ENCODE measurements around the gene GLRA3. TPM values are rescaled to one million over a fixed set of nuclear protein-coding genes. Genes with fewer than 3 reads are reported as not detected.

Gene GLRA3
- total and polyA plus RNA-seq, 2 experiments from 2014 or later = 0.03 to 0.19 TPM

DNA sequence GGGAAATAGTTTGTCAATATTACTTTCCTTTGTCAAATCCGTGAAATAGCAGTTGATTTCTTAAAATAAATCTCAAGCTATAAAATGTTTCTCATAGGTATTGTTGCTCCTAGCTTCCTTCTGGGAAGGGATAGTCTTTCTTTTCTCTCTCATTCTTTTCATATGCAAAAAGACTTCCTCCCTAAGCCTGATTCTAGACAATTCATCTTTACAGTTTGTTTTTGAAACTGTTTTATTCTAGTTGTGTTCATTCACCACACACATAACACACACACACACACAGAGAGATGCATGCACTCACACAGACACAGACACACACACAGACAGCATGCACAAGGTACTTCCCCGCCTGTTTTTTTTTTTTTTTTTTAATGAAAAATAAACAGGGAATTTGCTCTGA lies 18.2 kb downstream of the GLRA3 start:
- H4K20me1 ChIP-seq (replicated peaks; ENCODE audit: insufficient read depth) = no peaks in the 10 kb centered on the region
- Mint-ChIP-seq H3K4me1 (peaks cover 16% of the 10 kb centered on the region), H3K9me3 (peaks cover 22% of the 10 kb centered on the region), H3K27me3 (ENCODE audit: insufficient read depth, low read depth, poor library complexity) (no peaks in the 10 kb centered on the region), H3K36me3 (ENCODE audit: low read depth) (peaks cover 21% of the 10 kb centered on the region; the same call in 2 of the 3 replicates), H3K27ac (peak overlapping the region; percentile 78), H3K4me3 (peak overlapping the region; percentile 30; the same call in 1 of the 3 replicates)
- no peak overlapping the region for H3K4me3 ChIP-seq
- TF ChIP-seq, protein P1, sequence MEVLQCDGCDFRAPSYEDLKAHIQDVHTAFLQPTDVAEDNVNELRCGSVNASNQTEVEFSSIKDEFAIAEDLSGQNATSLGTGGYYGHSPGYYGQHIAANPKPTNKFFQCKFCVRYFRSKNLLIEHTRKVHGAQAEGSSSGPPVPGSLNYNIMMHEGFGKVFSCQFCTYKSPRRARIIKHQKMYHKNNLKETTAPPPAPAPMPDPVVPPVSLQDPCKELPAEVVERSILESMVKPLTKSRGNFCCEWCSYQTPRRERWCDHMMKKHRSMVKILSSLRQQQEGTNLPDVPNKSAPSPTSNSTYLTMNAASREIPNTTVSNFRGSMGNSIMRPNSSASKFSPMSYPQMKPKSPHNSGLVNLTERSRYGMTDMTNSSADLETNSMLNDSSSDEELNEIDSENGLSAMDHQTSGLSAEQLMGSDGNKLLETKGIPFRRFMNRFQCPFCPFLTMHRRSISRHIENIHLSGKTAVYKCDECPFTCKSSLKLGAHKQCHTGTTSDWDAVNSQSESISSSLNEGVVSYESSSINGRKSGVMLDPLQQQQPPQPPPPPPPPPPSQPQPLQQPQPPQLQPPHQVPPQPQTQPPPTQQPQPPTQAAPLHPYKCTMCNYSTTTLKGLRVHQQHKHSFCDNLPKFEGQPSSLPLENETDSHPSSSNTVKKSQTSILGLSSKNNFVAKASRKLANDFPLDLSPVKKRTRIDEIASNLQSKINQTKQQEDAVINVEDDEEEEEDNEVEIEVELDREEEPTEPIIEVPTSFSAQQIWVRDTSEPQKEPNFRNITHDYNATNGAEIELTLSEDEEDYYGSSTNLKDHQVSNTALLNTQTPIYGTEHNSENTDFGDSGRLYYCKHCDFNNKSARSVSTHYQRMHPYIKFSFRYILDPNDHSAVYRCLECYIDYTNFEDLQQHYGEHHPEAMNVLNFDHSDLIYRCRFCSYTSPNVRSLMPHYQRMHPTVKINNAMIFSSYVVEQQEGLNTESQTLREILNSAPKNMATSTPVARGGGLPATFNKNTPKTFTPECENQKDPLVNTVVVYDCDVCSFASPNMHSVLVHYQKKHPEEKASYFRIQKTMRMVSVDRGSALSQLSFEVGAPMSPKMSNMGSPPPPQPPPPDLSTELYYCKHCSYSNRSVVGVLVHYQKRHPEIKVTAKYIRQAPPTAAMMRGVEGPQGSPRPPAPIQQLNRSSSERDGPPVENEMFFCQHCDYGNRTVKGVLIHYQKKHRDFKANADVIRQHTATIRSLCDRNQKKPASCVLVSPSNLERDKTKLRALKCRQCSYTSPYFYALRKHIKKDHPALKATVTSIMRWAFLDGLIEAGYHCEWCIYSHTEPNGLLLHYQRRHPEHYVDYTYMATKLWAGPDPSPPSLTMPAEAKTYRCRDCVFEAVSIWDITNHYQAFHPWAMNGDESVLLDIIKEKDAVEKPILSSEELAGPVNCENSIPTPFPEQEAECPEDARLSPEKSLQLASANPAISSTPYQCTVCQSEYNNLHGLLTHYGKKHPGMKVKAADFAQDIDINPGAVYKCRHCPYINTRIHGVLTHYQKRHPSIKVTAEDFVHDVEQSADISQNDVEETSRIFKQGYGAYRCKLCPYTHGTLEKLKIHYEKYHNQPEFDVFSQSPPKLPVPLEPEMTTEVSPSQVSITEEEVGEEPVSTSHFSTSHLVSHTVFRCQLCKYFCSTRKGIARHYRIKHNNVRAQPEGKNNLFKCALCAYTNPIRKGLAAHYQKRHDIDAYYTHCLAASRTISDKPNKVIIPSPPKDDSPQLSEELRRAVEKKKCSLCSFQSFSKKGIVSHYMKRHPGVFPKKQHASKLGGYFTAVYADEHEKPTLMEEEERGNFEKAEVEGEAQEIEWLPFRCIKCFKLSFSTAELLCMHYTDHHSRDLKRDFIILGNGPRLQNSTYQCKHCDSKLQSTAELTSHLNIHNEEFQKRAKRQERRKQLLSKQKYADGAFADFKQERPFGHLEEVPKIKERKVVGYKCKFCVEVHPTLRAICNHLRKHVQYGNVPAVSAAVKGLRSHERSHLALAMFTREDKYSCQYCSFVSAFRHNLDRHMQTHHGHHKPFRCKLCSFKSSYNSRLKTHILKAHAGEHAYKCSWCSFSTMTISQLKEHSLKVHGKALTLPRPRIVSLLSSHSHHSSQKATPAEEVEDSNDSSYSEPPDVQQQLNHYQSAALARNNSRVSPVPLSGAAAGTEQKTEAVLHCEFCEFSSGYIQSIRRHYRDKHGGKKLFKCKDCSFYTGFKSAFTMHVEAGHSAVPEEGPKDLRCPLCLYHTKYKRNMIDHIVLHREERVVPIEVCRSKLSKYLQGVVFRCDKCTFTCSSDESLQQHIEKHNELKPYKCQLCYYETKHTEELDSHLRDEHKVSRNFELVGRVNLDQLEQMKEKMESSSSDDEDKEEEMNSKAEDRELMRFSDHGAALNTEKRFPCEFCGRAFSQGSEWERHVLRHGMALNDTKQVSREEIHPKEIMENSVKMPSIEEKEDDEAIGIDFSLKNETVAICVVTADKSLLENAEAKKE (CRISPR knock-in tag; IDR thresholded peaks at IDR 0.05) = no peak
- TF ChIP-seq CREB1 (CRISPR knock-in tag; IDR thresholded peaks at IDR 0.05; ENCODE audit: low read depth) = no peak
- TF ChIP-seq, protein P2, sequence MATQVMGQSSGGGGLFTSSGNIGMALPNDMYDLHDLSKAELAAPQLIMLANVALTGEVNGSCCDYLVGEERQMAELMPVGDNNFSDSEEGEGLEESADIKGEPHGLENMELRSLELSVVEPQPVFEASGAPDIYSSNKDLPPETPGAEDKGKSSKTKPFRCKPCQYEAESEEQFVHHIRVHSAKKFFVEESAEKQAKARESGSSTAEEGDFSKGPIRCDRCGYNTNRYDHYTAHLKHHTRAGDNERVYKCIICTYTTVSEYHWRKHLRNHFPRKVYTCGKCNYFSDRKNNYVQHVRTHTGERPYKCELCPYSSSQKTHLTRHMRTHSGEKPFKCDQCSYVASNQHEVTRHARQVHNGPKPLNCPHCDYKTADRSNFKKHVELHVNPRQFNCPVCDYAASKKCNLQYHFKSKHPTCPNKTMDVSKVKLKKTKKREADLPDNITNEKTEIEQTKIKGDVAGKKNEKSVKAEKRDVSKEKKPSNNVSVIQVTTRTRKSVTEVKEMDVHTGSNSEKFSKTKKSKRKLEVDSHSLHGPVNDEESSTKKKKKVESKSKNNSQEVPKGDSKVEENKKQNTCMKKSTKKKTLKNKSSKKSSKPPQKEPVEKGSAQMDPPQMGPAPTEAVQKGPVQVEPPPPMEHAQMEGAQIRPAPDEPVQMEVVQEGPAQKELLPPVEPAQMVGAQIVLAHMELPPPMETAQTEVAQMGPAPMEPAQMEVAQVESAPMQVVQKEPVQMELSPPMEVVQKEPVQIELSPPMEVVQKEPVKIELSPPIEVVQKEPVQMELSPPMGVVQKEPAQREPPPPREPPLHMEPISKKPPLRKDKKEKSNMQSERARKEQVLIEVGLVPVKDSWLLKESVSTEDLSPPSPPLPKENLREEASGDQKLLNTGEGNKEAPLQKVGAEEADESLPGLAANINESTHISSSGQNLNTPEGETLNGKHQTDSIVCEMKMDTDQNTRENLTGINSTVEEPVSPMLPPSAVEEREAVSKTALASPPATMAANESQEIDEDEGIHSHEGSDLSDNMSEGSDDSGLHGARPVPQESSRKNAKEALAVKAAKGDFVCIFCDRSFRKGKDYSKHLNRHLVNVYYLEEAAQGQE (IDR thresholded peaks at IDR 0.05; ENCODE audit: unreplicated experiment) = no peak
- no peak for TF ChIP-seq EZH2 (IDR thresholded peaks at IDR 0.05; ENCODE audit: low read depth, unreplicated experiment)
- TF ChIP-seq STAT1 (IDR thresholded peaks at IDR 0.05; ENCODE audit: unreplicated experiment) = no peak
- TF ChIP-seq POLR2AphosphoS5 (IDR thresholded peaks at IDR 0.05; ENCODE audit: low read depth) = no peak
- no peak for TF ChIP-seq JUNB (IDR thresholded peaks at IDR 0.05; ENCODE audit: unreplicated experiment)
- no peak for TF ChIP-seq ZNF331 (CRISPR knock-in tag; IDR thresholded peaks at IDR 0.05; ENCODE audit: low read depth)
- no peak for TF ChIP-seq ZNF114 (CRISPR knock-in tag; IDR thresholded peaks at IDR 0.05)
- TF ChIP-seq NANOG (IDR thresholded peaks at IDR 0.05; ENCODE audit: borderline replicate concordance) = no peak
- no peak for TF ChIP-seq EZH2phosphoT487 (IDR thresholded peaks at IDR 0.05; ENCODE audit: unreplicated experiment)
- TF ChIP-seq, protein P3, sequence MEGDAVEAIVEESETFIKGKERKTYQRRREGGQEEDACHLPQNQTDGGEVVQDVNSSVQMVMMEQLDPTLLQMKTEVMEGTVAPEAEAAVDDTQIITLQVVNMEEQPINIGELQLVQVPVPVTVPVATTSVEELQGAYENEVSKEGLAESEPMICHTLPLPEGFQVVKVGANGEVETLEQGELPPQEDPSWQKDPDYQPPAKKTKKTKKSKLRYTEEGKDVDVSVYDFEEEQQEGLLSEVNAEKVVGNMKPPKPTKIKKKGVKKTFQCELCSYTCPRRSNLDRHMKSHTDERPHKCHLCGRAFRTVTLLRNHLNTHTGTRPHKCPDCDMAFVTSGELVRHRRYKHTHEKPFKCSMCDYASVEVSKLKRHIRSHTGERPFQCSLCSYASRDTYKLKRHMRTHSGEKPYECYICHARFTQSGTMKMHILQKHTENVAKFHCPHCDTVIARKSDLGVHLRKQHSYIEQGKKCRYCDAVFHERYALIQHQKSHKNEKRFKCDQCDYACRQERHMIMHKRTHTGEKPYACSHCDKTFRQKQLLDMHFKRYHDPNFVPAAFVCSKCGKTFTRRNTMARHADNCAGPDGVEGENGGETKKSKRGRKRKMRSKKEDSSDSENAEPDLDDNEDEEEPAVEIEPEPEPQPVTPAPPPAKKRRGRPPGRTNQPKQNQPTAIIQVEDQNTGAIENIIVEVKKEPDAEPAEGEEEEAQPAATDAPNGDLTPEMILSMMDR (conservative IDR thresholded peaks at IDR 0.05; ENCODE audit: low read depth in 2 of 2) = no peak
- TF ChIP-seq, protein P4, sequence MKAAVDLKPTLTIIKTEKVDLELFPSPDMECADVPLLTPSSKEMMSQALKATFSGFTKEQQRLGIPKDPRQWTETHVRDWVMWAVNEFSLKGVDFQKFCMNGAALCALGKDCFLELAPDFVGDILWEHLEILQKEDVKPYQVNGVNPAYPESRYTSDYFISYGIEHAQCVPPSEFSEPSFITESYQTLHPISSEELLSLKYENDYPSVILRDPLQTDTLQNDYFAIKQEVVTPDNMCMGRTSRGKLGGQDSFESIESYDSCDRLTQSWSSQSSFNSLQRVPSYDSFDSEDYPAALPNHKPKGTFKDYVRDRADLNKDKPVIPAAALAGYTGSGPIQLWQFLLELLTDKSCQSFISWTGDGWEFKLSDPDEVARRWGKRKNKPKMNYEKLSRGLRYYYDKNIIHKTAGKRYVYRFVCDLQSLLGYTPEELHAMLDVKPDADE (IDR thresholded peaks at IDR 0.05) = no peak
- no peak overlapping the region for H3K27ac ChIP-seq (ENCODE audit: low read depth)
- no peaks in the 10 kb centered on the region for H3K36me3 ChIP-seq (ENCODE audit: insufficient read depth)
- H3K4me1 ChIP-seq (ENCODE audit: insufficient read depth) = peaks cover 13% of the 10 kb centered on the region
- DNase-seq (ENCODE audit: low spot score) (peak; percentile 4), ATAC-seq (no peak)
- H3K4me2 ChIP-seq = peak overlapping the region; percentile 41
- H3F3A ChIP-seq (replicated peaks; ENCODE audit: low read depth) = no peaks in the 10 kb centered on the region
- no peaks in the 10 kb centered on the region for H3K27me3 ChIP-seq (ENCODE audit: insufficient read depth)
- no peaks in the 10 kb centered on the region for H3K79me2 ChIP-seq (replicated peaks; ENCODE audit: insufficient read depth)
- no peak overlapping the region for H2AFZ ChIP-seq
- no peaks in the 10 kb centered on the region for H3K9me2 ChIP-seq (ENCODE audit: insufficient read depth)

Data from GM23338 (cell line).